ENCODE results near the gene NUP37. TPM values are rescaled to one million over a fixed set of nuclear protein-coding genes. Genes with fewer than 3 reads are reported as not detected.
"Not testable (repeated sequence)": the region's sequence is repeated elsewhere in the genome, so short reads cannot be mapped to it uniquely, and the experiment has no call there.

The NUP37 gene
- polyA plus RNA-seq, 1 donor from 2014 or later = 21.6 TPM

GRCh38 chr12:102080842-102081241, 39.1 kb downstream of the NUP37 start:
- H3K4me2 ChIP-seq (ENCODE audit: low read length) = no peak overlapping the region
- H3K27ac ChIP-seq (ENCODE audit: low read length) = no peak overlapping the region
- H3K36me3 ChIP-seq (ENCODE audit: insufficient read depth, low read length) = no peaks in the 10 kb centered on the region
- no peaks in the 10 kb centered on the region for H3K9me3 ChIP-seq (ENCODE audit: low read length)
- H2AFZ ChIP-seq (ENCODE audit: low read depth, low read length) = no peak overlapping the region
- no peaks in the 10 kb centered on the region for H4K20me1 ChIP-seq (ENCODE audit: insufficient read depth)
- H3K4me3 ChIP-seq (ENCODE audit: low read length) = no peak overlapping the region
- no peaks in the 10 kb centered on the region for H3K27me3 ChIP-seq (ENCODE audit: insufficient read depth, low read depth, low read length)
- no peaks in the 10 kb centered on the region for H3K9me2 ChIP-seq (ENCODE audit: insufficient read depth, low read length)
- H3K9ac ChIP-seq (ENCODE audit: low read length) = no peak overlapping the region
- H3K79me2 ChIP-seq (replicated peaks; ENCODE audit: insufficient read depth, low read length) = no peaks in the 10 kb centered on the region
- H3F3A ChIP-seq (ENCODE audit: insufficient read depth, low read length, poor library complexity, severe bottlenecking) = no peaks in the 10 kb centered on the region
- no peak for TF ChIP-seq MXI1 (conservative IDR thresholded peaks at IDR 0.05; ENCODE audit: poor library complexity, severe bottlenecking)
- no peak for TF ChIP-seq REST (IDR thresholded peaks at IDR 0.05; ENCODE audit: borderline replicate concordance)
- TF ChIP-seq CTCF (IDR thresholded peaks at IDR 0.05; ENCODE audit: poor library complexity, severe bottlenecking) = no peak
- no peak for TF ChIP-seq EP300 (conservative IDR thresholded peaks at IDR 0.05; ENCODE audit: poor library complexity, severe bottlenecking)
- TF ChIP-seq TAF1 (IDR thresholded peaks at IDR 0.05; ENCODE audit: low read depth) = no peak
- no peak for TF ChIP-seq RAD21 (conservative IDR thresholded peaks at IDR 0.05)
- no peak for TF ChIP-seq SMC3 (conservative IDR thresholded peaks at IDR 0.05; ENCODE audit: poor library complexity)

- not testable (repeated sequence) for H2AFZ ChIP-seq (ENCODE audit: low read depth, low read length); H3K9ac ChIP-seq (ENCODE audit: low read length); H3K9me2 ChIP-seq (ENCODE audit: insufficient read depth, low read length); H3K9me3 ChIP-seq (ENCODE audit: low read length); H3K36me3 ChIP-seq (ENCODE audit: insufficient read depth, low read length); H4K20me1 ChIP-seq (ENCODE audit: insufficient read depth); H3K27ac ChIP-seq (ENCODE audit: low read length); H3K4me3 ChIP-seq (ENCODE audit: low read length); H3F3A ChIP-seq (ENCODE audit: insufficient read depth, low read length, poor library complexity, severe bottlenecking); H3K27me3 ChIP-seq (ENCODE audit: insufficient read depth, low read depth, low read length); H3K79me2 ChIP-seq (replicated peaks; ENCODE audit: insufficient read depth, low read length); H3K4me2 ChIP-seq (ENCODE audit: low read length)
Observed at GRCh38 chr12:102072092-102072491, 47.8 kb downstream of the NUP37 start.

- no peaks in the 10 kb centered on the region for H3K27me3 ChIP-seq (ENCODE audit: insufficient read depth, low read depth, low read length)
- H3K4me2 ChIP-seq (ENCODE audit: low read length) = no peak overlapping the region
- H3K9me3 ChIP-seq (ENCODE audit: low read length) = no peaks in the 10 kb centered on the region
- H3K9ac ChIP-seq (ENCODE audit: low read length) = no peak overlapping the region
- H3F3A ChIP-seq (ENCODE audit: insufficient read depth, low read length, poor library complexity, severe bottlenecking) = no peaks in the 10 kb centered on the region
- H3K4me3 ChIP-seq (ENCODE audit: low read length) = no peak overlapping the region
- H3K79me2 ChIP-seq (replicated peaks; ENCODE audit: insufficient read depth, low read length) = no peaks in the 10 kb centered on the region
- no peaks in the 10 kb centered on the region for H3K36me3 ChIP-seq (ENCODE audit: insufficient read depth, low read length)
- H3K27ac ChIP-seq (ENCODE audit: low read length) = no peak overlapping the region
- TF ChIP-seq EP300 (conservative IDR thresholded peaks at IDR 0.05; ENCODE audit: poor library complexity, severe bottlenecking) = no peak
- no peak for TF ChIP-seq SMC3 (conservative IDR thresholded peaks at IDR 0.05; ENCODE audit: poor library complexity)
- TF ChIP-seq RAD21 (conservative IDR thresholded peaks at IDR 0.05) = no peak
- no peak for TF ChIP-seq REST (IDR thresholded peaks at IDR 0.05; ENCODE audit: borderline replicate concordance)
- TF ChIP-seq TAF1 (IDR thresholded peaks at IDR 0.05; ENCODE audit: low read depth) = no peak
- no peak for TF ChIP-seq CTCF (IDR thresholded peaks at IDR 0.05; ENCODE audit: poor library complexity, severe bottlenecking)
- H3K9me2 ChIP-seq (ENCODE audit: insufficient read depth, low read length) = no peaks in the 10 kb centered on the region
- H4K20me1 ChIP-seq (ENCODE audit: insufficient read depth) = no peaks in the 10 kb centered on the region
- H2AFZ ChIP-seq (ENCODE audit: low read depth, low read length) = no peak overlapping the region
Observed at GRCh38 chr12:102069707-102070106, 50.2 kb downstream of the NUP37 start.

Measured in neural cell (in vitro differentiated cells).